ENCODE measurements around the gene PXN.

PXN gene

DNA sequence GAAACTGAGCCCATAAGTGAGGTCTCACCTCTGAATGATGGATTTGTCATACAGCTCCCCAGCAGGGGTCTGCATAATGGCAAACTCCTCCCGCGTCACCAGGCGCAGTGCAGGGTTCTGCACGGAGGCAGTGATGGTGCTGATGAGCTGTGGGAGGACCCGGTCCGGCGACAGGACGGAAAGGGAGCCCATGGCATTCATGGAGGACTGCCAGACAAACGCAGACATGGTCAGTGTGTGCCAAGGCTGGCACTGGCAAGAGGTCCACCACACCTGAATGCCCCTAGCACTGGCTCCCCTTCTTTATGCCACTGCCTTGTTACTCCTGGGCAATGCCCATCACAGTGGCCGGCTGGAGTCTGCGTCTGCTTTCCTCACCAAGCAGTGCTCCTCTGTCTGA is 103.7 kb downstream of the PXN start:
- ChIA-PET CTCF (interaction anchor here (1.2 to 1.7 kb wide), 2 partner anchors 9 to 12 kb away, joined by 3 to 4 read pairs; no protein-coding TSS in a partner anchor), POLR2A (interaction anchor here (0.7 to 1.0 kb wide), 2 partner anchors 53 to 131 kb away, joined by 3 to 4 read pairs; no protein-coding TSS in a partner anchor)
- H3K4me3 ChIP-seq (ENCODE audit: low read depth, low read length): no peak overlapping the region
- TF ChIP-seq, protein P1, sequence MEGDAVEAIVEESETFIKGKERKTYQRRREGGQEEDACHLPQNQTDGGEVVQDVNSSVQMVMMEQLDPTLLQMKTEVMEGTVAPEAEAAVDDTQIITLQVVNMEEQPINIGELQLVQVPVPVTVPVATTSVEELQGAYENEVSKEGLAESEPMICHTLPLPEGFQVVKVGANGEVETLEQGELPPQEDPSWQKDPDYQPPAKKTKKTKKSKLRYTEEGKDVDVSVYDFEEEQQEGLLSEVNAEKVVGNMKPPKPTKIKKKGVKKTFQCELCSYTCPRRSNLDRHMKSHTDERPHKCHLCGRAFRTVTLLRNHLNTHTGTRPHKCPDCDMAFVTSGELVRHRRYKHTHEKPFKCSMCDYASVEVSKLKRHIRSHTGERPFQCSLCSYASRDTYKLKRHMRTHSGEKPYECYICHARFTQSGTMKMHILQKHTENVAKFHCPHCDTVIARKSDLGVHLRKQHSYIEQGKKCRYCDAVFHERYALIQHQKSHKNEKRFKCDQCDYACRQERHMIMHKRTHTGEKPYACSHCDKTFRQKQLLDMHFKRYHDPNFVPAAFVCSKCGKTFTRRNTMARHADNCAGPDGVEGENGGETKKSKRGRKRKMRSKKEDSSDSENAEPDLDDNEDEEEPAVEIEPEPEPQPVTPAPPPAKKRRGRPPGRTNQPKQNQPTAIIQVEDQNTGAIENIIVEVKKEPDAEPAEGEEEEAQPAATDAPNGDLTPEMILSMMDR (IDR thresholded peaks at IDR 0.05; ENCODE audit: insufficient read depth, low read length, missing control alignments): no peak
- no peak for DNase-seq (ENCODE audit: low read depth, low spot score)
